Body of pancreas (tissue), 4 donors: ENCODE data around the gene NOL7. TPM values are rescaled to one million over a fixed set of nuclear protein-coding genes. Genes with fewer than 3 reads are reported as not detected.

Source experiments
- ATAC-seq: fragments of 150-250 bp; one replicate; pipeline ENCODE4 v1.9.1; 2016
- DNase-seq, 4 donors: peaks; one replicate each; pipeline ENCODE4 v3.0.0-alpha.2; 2019
- H3K27ac ChIP-seq, 4 donors: fragments of 200-600 bp; sonication (generic); 1 replicate in 3 of 4; 2 replicates in 1 of 4; pipeline versions ENCODE4 v1.5.1 to v1.6.1; 2016 to 2019; ENCODE audit warnings: mild to moderate bottlenecking in 1 of 4, mixed read lengths in 1 of 4, moderate library complexity in 1 of 4
- H3K27me3 ChIP-seq, 2 donors: fragments of 200-600 bp; sonication (generic); one replicate each; pipeline ENCODE4 v1.6.0; 2016; ENCODE audit warnings: mild to moderate bottlenecking in 1 of 2
- H3K36me3 ChIP-seq, 2 donors: fragments of 200-600 bp; sonication (generic); replicated peaks in 1 of 2; 2 replicates each; pipeline ENCODE4 v1.5.1; 2016; ENCODE audit warnings: low read depth in 2 of 2; ENCODE audit not compliant: insufficient read depth in 1 of 2
- H3K4me1 ChIP-seq: fragments of 200-600 bp; sonication (generic); one replicate; pipeline ENCODE4 v1.6.0; 2016
- H3K4me3 ChIP-seq, 2 donors: fragments of 200-600 bp; sonication (generic); 1 replicate in 1 of 2; 2 replicates in 1 of 2; pipeline ENCODE4 v1.5.1; 2016 to 2019
- H3K9me3 ChIP-seq, 3 donors: fragments of 200-600 bp; sonication (generic); 1 replicate in 2 of 3; 2 replicates in 1 of 3; pipeline ENCODE4 v1.5.1; 2016
- POLR2A ChIP-seq, 3 donors: fragments of 450-650 bp; IDR thresholded peaks; one replicate each; pipeline ENCODE4 v1.6.1; 2016; ENCODE audit warnings: antibody characterized with exemption in 3 of 3, mild to moderate bottlenecking in 2 of 3
- WGBS, 2 donors: methylation state at CpG; one replicate each; pipeline ENCODE4 v1.1.5; 2017; 5-methylcytosine and 5-hydroxymethylcytosine counted together
- intact Hi-C: fragments of 100-400 bp; cut with DNase I; formaldehyde crosslinking; loops from one replicate; pipeline ENCODE4 v1.15.1; 2023
- total RNA-seq, 2 donors: library from RNA; depleted of rRNA; stranded (reverse); fragments of >200 nt; gene quantifications; one replicate each; pipeline ENCODE4 v1.1.0, GENCODE V29; 2016
- TF ChIP-seq, protein P1 (sequence below), 7 experiments: fragments of 450-650 bp in 4 of 7; fragments of 200-600 bp in 3 of 7; sonication (generic) in 3 of 7; IDR thresholded peaks; one replicate each; pipeline ENCODE4 v1.5.1; 2016 to 2019; ENCODE audit warnings: antibody characterized with exemption in 7 of 7

NOL7 gene
- total RNA-seq, 2 donors from 2014 or later: 52.1 to 164 TPM

DNA sequence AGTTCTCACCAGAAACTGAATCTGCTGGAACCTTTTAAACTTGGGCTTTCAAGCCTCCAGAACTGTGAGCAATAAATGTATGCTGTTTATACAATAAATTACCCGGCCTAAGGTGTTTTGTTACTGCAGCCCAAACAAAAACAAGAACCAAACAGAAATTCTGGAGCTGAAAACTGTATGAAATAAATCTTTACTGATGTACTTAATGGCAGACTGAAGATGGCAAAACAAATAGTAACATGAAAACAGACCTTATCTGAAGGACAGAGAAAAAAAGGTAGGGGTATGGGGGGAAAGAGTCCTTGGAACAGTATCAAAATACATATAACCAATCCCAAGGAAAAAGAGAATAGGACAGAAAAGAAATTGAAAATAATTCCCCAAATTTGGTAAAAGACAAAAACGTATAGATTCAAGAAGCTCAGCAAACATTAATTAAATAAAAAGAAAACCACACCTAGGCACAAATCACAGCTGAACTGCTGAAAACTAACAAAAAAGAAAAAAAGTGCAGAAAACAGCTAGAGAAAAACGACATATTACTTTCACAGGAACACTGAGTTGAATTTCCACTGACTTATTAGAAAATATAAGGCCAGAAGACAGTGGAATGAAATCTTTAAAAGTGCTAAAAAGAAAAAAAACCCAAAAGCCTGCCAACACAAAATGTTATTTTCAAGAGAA lies 47.7 kb downstream of the NOL7 start:
- intact Hi-C loops: no loop called here
- WGBS, 2 donors: 70 to 76% methylated on average over 3 of the region's 3 CpGs

GRCh38 chr6:13663986-13664385 lies 48.9 kb downstream of the NOL7 start:
- ATAC-seq (no peak), DNase-seq (no peak)
- no peaks in the 10 kb centered on the region for H3K27me3 ChIP-seq
- H3K27ac ChIP-seq: no peak overlapping the region
- H3K4me1 ChIP-seq: peaks cover 62% of the 10 kb centered on the region
- WGBS, 2 donors: 85 to 88% methylated on average over 4 of the region's 4 CpGs
- intact Hi-C loops: no loop called here
- no peak overlapping the region for H3K4me3 ChIP-seq
- TF ChIP-seq, protein P1, sequence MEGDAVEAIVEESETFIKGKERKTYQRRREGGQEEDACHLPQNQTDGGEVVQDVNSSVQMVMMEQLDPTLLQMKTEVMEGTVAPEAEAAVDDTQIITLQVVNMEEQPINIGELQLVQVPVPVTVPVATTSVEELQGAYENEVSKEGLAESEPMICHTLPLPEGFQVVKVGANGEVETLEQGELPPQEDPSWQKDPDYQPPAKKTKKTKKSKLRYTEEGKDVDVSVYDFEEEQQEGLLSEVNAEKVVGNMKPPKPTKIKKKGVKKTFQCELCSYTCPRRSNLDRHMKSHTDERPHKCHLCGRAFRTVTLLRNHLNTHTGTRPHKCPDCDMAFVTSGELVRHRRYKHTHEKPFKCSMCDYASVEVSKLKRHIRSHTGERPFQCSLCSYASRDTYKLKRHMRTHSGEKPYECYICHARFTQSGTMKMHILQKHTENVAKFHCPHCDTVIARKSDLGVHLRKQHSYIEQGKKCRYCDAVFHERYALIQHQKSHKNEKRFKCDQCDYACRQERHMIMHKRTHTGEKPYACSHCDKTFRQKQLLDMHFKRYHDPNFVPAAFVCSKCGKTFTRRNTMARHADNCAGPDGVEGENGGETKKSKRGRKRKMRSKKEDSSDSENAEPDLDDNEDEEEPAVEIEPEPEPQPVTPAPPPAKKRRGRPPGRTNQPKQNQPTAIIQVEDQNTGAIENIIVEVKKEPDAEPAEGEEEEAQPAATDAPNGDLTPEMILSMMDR (IDR thresholded peaks at IDR 0.05): no peak
- TF ChIP-seq POLR2A (IDR thresholded peaks at IDR 0.05): no peak
- H3K36me3 ChIP-seq: no peaks in the 10 kb centered on the region
- H3K9me3 ChIP-seq: no peaks in the 10 kb centered on the region

More for the DNA sequence above, 47.7 kb downstream of the NOL7 start:
- Histone ChIP-seq H3K27ac (no peak overlapping the region), H3K9me3 (no peaks in the 10 kb centered on the region), H3K36me3 (no peaks in the 10 kb centered on the region), H3K4me3 (no peak overlapping the region), H3K4me1 (peaks cover 62% of the 10 kb centered on the region), H3K27me3 (no peaks in the 10 kb centered on the region)
- DNase-seq (no peak), ATAC-seq (no peak)
- TF ChIP-seq POLR2A (IDR thresholded peaks at IDR 0.05): no peak
- TF ChIP-seq, protein P1 (IDR thresholded peaks at IDR 0.05): no peak

- ATAC-seq (no peak), DNase-seq (no peak)
- no peak overlapping the region for H3K4me3 ChIP-seq
- H3K9me3 ChIP-seq: no peaks in the 10 kb centered on the region
- H3K27me3 ChIP-seq: no peaks in the 10 kb centered on the region
- no peak overlapping the region for H3K27ac ChIP-seq
- peaks cover 55% of the 10 kb centered on the region for H3K4me1 ChIP-seq
- intact Hi-C loops: no loop called here
- TF ChIP-seq POLR2A (IDR thresholded peaks at IDR 0.05): no peak
- TF ChIP-seq, protein P1 (IDR thresholded peaks at IDR 0.05): no peak
- no peaks in the 10 kb centered on the region for H3K36me3 ChIP-seq
These were observed 49.7 kb downstream of the NOL7 start for GRCh38 chr6:13664703-13665352.

DNA sequence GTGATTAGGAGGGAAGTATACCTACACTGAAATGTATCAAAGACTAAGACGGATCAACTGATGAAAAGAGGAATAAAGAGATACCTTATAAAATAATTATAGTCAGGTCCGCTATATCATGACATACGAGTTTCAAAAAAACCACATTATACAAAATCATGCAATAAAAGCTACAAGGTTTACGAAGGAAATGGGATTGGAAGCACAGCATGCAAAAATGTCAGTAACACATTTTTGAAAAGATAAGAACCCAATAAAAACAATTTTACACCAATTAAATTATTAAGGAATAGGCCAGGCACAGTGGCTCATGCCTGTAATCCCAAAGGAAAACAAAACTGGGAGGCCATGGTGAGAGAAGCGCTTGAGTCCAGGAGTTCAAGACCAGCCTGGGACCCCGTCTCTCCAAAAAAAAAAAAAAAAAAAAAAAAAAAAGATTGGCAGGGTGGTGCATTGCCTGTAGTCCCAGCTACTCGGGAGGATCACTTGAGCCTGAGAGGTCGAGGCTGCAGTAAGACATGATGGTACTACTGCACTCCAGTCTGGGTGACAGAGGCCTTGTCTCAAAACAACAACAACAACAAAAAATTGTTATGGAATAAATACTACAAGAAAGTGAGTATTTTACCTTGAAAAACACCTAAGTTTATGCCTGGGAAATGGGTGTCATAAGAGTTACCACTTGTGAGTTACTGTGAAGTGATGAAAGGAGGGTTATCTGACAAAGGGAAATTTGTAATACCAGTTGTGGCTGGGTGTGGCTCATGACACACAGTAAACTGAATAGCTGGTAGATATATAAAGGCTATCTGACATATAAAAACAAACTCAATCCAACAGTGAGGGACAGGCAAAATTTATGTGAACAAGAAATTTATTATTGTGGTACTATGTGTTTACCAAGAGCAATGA lies 51.3 kb downstream of the NOL7 start:
- no peak overlapping the region for H3K4me3 ChIP-seq
- H3K36me3 ChIP-seq: no peaks in the 10 kb centered on the region
- ATAC-seq: no peak
- intact Hi-C loops: no loop called here
- no peaks in the 10 kb centered on the region for H3K27me3 ChIP-seq
- TF ChIP-seq POLR2A (IDR thresholded peaks at IDR 0.05): no peak
- TF ChIP-seq, protein P1 (IDR thresholded peaks at IDR 0.05): no peak
- DNase-seq: no peak
- 88% methylated on average over 8 of the region's 8 CpGs for WGBS, 2 donors
- no peaks in the 10 kb centered on the region for H3K9me3 ChIP-seq
- peaks cover 53% of the 10 kb centered on the region for H3K4me1 ChIP-seq
- no peak overlapping the region for H3K27ac ChIP-seq
